Measurements from ENCODE around the gene LRIT3. TPM values are rescaled to one million over a fixed set of nuclear protein-coding genes. Genes with fewer than 3 reads are reported as not detected.

LRIT3 gene
- total and polyA plus RNA-seq, 2 of the 13 experiments (the other 11 are each of a cell fraction or from before 2014, with no cell fraction given) = 0.03 TPM; not detected in 1

- BruUV-seq (replicated peaks) = no TSS peak
Measured at GRCh38 chr4:109803924-109804571, 43.9 kb upstream of the LRIT3 start.

More at GRCh38 chr4:109803924-109804571, 43.9 kb upstream of the LRIT3 start:
- H3K9me3 ChIP-seq (ENCODE audit: low read length) = no peaks in the 10 kb centered on the region
- H3K4me1 ChIP-seq (ENCODE audit: insufficient read depth, low read length) = peaks cover 55% of the 10 kb centered on the region
- no peak overlapping the region for H2AFZ ChIP-seq (ENCODE audit: low read length)
- WGBS (ENCODE audit: low lambda C conversion rate) = 9% methylated on average over 4 of the region's 4 CpGs
- H3K4me3 ChIP-seq (replicated peaks in 1 of 3; ENCODE audit: insufficient read depth in 1 of 3, low read depth in 2 of 3, low read length in 3 of 3) = no peak overlapping the region
- no peaks in the 10 kb centered on the region for H4K20me1 ChIP-seq (ENCODE audit: insufficient read depth, low read length)
- peaks cover 25% of the 10 kb centered on the region for H3K79me2 ChIP-seq (ENCODE audit: insufficient read depth, low read length)
- no peak overlapping the region for H3K27ac ChIP-seq (ENCODE audit: extremely low read length, insufficient read depth, low read length)
- no peak overlapping the region for H3K4me2 ChIP-seq (ENCODE audit: low read depth, low read length)
- CTCF ChIA-PET (ENCODE audit: low intra/inter-chr PET ratio, low total read pairs) = interaction anchor here (0.9 kb wide), 1 partner anchor 381 kb away, joined by 3 read pairs; no protein-coding TSS in a partner anchor
- intact Hi-C loops (cut with micrococcal nuclease; ENCODE audit: unreplicated experiment) (loop anchor here (1.0 to 10.0 kb wide), 5 partner anchors 42 to 372 kb away; partner anchors contain the start of genes CASP6, MCUB and SEC24B), in situ Hi-C loops (cut with HindIII; ENCODE audit: extremely low pct_ligation_motif_present, low pct_unique_long_range_greater_than_20kb) (loop anchor here (5.0 to 25.0 kb wide), 2 partner anchors 242 to 372 kb away; partner anchors contain the start of genes MCUB and SEC24B)
- no peaks in the 10 kb centered on the region for H3K27me3 ChIP-seq (ENCODE audit: control insufficient read depth in 1 of 2, insufficient read depth in 2 of 2, low read length in 2 of 2)
- H3K36me3 ChIP-seq (replicated peaks in 1 of 2; ENCODE audit: control insufficient read depth in 1 of 2, insufficient read depth in 2 of 2, low read length in 2 of 2) = no peaks in the 10 kb centered on the region; a peak in 2 of 5 replicates
- FAIRE-seq = peak; percentile 15
- DNase-seq (ENCODE audit: low spot score) = peak; percentile 57
- POLR2A ChIA-PET = interaction anchor here (0.8 to 1.0 kb wide), 2 partner anchors 11 to 390 kb away, joined by 4 to 5 read pairs; partner anchors contain the start of gene GAR1
- TF ChIP-seq SAP130 (CRISPR knock-in tag; IDR thresholded peaks at IDR 0.05; ENCODE audit: low read depth) (peak; percentile 30; the same call in 1 of the 2 replicates), STAG1 (CRISPR knock-in tag; IDR thresholded peaks at IDR 0.05) (peak; percentile 68), SRSF4 (IDR thresholded peaks at IDR 0.05; ENCODE audit: low read depth, low read length, poor library complexity, severe bottlenecking) (no peak), LCORL (IDR thresholded peaks at IDR 0.05) (no peak), LCORL (CRISPR knock-in tag; IDR thresholded peaks at IDR 0.05) (0 out of 2 replicates have a peak, but pooled peaks have one; percentile 30), RELA (CRISPR knock-in tag; IDR thresholded peaks at IDR 0.05) (no peak), TFAP4 (IDR thresholded peaks at IDR 0.05; ENCODE audit: borderline replicate concordance, low read depth) (peak; percentile 74; the same call in 1 of the 2 replicates), SMC3 (IDR thresholded peaks at IDR 0.05; ENCODE audit: low read length) (peak; percentile 68), ZMYM4 (CRISPR knock-in tag; IDR thresholded peaks at IDR 0.05) (peak; percentile 23; the same call in 1 of the 2 replicates), MIXL1 (CRISPR knock-in tag; IDR thresholded peaks at IDR 0.05) (peak; percentile 63), GATAD2A (CRISPR knock-in tag; IDR thresholded peaks at IDR 0.05) (0 out of 2 replicates have a peak, but pooled peaks have one; percentile 16), RAD21 (CRISPR knock-in tag; IDR thresholded peaks at IDR 0.05) (peak; percentile 45)
- TF ChIP-seq, protein P1, sequence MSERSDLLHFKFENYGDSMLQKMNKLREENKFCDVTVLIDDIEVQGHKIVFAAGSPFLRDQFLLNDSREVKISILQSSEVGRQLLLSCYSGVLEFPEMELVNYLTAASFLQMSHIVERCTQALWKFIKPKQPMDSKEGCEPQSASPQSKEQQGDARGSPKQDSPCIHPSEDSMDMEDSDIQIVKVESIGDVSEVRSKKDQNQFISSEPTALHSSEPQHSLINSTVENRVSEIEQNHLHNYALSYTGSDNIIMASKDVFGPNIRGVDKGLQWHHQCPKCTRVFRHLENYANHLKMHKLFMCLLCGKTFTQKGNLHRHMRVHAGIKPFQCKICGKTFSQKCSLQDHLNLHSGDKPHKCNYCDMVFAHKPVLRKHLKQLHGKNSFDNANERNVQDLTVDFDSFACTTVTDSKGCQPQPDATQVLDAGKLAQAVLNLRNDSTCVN (CRISPR knock-in tag; IDR thresholded peaks at IDR 0.05; ENCODE audit: borderline replicate concordance) = no peak
- TF ChIP-seq, protein P2, sequence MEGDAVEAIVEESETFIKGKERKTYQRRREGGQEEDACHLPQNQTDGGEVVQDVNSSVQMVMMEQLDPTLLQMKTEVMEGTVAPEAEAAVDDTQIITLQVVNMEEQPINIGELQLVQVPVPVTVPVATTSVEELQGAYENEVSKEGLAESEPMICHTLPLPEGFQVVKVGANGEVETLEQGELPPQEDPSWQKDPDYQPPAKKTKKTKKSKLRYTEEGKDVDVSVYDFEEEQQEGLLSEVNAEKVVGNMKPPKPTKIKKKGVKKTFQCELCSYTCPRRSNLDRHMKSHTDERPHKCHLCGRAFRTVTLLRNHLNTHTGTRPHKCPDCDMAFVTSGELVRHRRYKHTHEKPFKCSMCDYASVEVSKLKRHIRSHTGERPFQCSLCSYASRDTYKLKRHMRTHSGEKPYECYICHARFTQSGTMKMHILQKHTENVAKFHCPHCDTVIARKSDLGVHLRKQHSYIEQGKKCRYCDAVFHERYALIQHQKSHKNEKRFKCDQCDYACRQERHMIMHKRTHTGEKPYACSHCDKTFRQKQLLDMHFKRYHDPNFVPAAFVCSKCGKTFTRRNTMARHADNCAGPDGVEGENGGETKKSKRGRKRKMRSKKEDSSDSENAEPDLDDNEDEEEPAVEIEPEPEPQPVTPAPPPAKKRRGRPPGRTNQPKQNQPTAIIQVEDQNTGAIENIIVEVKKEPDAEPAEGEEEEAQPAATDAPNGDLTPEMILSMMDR (CRISPR knock-in tag; IDR thresholded peaks at IDR 0.05) = peak; percentile 80
- H3K9ac ChIP-seq (ENCODE audit: insufficient read depth, low read depth, low read length) = no peak overlapping the region
- peak; percentile 79 for ATAC-seq

All from HepG2 (cell line).